ENCODE results near the gene RRP15. TPM values are rescaled to one million over a fixed set of nuclear protein-coding genes. Genes with fewer than 3 reads are reported as not detected.

Gene RRP15
- total RNA-seq, 6 donors from 2014 or later, result 1.0 to 16.9 (median 11.6) TPM

GRCh38 chr1:218346391-218347204 is 61.5 kb downstream of the RRP15 start:
- peaks cover 2 to 43% (median 12%) of the 10 kb centered on the region in 4 donors for H3K4me1 ChIP-seq
- peak in 1 of 2 donors; percentile 5 for ATAC-seq (ENCODE audit: low FRiP score in 2 of 2)
- DNase-seq, result peak; percentile 40 to 86
- peak overlapping the region; percentile 52 to 72 (median 63) for H3K4me3 ChIP-seq
- no peaks in the 10 kb centered on the region for H3K27me3 ChIP-seq
- no peak for TF ChIP-seq POLR2AphosphoS5 (IDR thresholded peaks at IDR 0.05)
- TF ChIP-seq CTCF (IDR thresholded peaks at IDR 0.05), result no peak
- no peak for TF ChIP-seq POLR2A (IDR thresholded peaks at IDR 0.05)
- TF ChIP-seq EP300 (IDR thresholded peaks at IDR 0.05), result no peak
- peak overlapping the region; percentile 73 to 88 (median 82) for H3K27ac ChIP-seq
- 1% methylated on average over 27 to 39 of the region's 39 CpGs for WGBS, 2 donors
- H3K9me3 ChIP-seq, result no peaks in the 10 kb centered on the region
- no peaks in the 10 kb centered on the region for H3K36me3 ChIP-seq

GRCh38 chr1:218347336-218347722 is 62.2 kb downstream of the RRP15 start:
- 1 to 2% methylated on average over 14 of the region's 14 CpGs for WGBS, 2 donors
- peak overlapping the region; percentile 52 to 72 (median 63) for H3K4me3 ChIP-seq
- peak overlapping the region; percentile 73 to 88 (median 82) for H3K27ac ChIP-seq
- H3K36me3 ChIP-seq, result no peaks in the 10 kb centered on the region
- TF ChIP-seq POLR2A (IDR thresholded peaks at IDR 0.05) (no peak), CTCF (IDR thresholded peaks at IDR 0.05) (peak in 2 of 6 experiments; percentile 1), EP300 (IDR thresholded peaks at IDR 0.05) (no peak)
- DNase-seq (no peak), ATAC-seq (ENCODE audit: low FRiP score in 2 of 2) (no peak)
- peaks cover 9 to 48% (median 15%) of the 10 kb centered on the region in 4 donors for H3K4me1 ChIP-seq
- no peaks in the 10 kb centered on the region for H3K9me3 ChIP-seq
- no peaks in the 10 kb centered on the region for H3K27me3 ChIP-seq

GRCh38 chr1:218347723-218348627 is 62.9 kb downstream of the RRP15 start:
- H3K27ac ChIP-seq, result peak overlapping the region; percentile 73 to 88 (median 82)
- no peak for ATAC-seq (ENCODE audit: low FRiP score in 2 of 2)
- WGBS, 2 donors, result 10 to 12% methylated on average over 9 of the region's 9 CpGs
- no peaks in the 10 kb centered on the region for H3K36me3 ChIP-seq
- H3K4me3 ChIP-seq, result peak overlapping the region in 3 of 4 donors; percentile 52 to 65 (median 61)
- TF ChIP-seq CTCF (IDR thresholded peaks at IDR 0.05) (no peak), POLR2AphosphoS5 (IDR thresholded peaks at IDR 0.05) (no peak), EP300 (IDR thresholded peaks at IDR 0.05) (no peak), POLR2A (IDR thresholded peaks at IDR 0.05) (no peak)
- no peaks in the 10 kb centered on the region for H3K27me3 ChIP-seq
- H3K4me1 ChIP-seq, result peaks cover 9 to 48% (median 15%) of the 10 kb centered on the region in 4 donors
- no peaks in the 10 kb centered on the region for H3K9me3 ChIP-seq
- DNase-seq, result no peak

- H3K4me3 ChIP-seq, result peak overlapping the region in 3 of 4 donors; percentile 52 to 65 (median 61)
- TF ChIP-seq EP300 (IDR thresholded peaks at IDR 0.05) (no peak), CTCF (IDR thresholded peaks at IDR 0.05) (no peak), POLR2A (IDR thresholded peaks at IDR 0.05) (no peak), POLR2AphosphoS5 (IDR thresholded peaks at IDR 0.05) (no peak)
- no peak for ATAC-seq (ENCODE audit: low FRiP score in 2 of 2)
- no peaks in the 10 kb centered on the region for H3K27me3 ChIP-seq
- DNase-seq, result no peak
- H3K9me3 ChIP-seq, result no peaks in the 10 kb centered on the region
- peak overlapping the region; percentile 46 to 88 (median 80) for H3K27ac ChIP-seq
- H3K36me3 ChIP-seq, result no peaks in the 10 kb centered on the region
- H3K4me1 ChIP-seq, result peaks cover 9 to 48% (median 15%) of the 10 kb centered on the region in 4 donors
- WGBS, 2 donors, result 13 to 34% methylated on average over 3 of the region's 3 CpGs
These were observed 63.6 kb downstream of the RRP15 start for GRCh38 chr1:218348628-218349071.
